HG03095 (cell line): ENCODE data around the gene EFCAB6.

Experiments used
- ATAC-seq: cut with Tn5 transposase; IDR thresholded peaks from one replicate; pipeline ENCODE4 v1.9.1; 2021; ENCODE audit warnings: moderate library complexity; ENCODE audit not compliant: unreplicated experiment

The EFCAB6 gene

GRCh38 chr22:43488031-43488866, 323.9 kb downstream of the EFCAB6 start:
- ATAC-seq = no peak

- no peak for ATAC-seq
Observed at GRCh38 chr22:43487311-43488030, 324.6 kb downstream of the EFCAB6 start.

DNA sequence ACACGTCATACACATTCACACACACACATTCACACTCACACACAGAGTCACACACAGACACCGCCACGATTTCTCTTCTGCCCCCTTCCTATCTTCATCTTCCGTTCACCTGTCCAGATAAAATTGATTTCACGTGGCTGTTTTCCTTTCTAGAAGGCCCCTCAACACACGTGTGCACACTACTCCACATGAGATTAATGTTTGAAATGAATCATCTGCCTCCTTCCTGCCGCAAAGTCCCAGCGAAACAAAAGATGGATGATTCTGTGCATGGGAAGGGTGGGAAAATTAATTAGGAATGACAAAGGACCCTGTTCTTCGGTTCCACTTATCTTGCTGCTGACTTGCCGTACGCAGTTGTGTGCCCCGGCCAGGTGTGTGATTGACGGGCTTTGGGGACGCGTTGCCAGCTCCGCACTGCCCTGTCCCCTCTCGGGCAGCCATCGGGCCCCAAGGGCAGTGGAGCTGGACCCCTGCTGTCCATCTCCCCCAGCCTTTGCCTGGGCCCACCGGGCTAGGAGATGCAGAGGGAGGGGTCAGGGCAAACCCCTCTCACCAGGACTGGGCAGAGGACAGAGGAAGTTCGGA, 326.5 kb downstream of the EFCAB6 start:
- ATAC-seq = no peak

DNA sequence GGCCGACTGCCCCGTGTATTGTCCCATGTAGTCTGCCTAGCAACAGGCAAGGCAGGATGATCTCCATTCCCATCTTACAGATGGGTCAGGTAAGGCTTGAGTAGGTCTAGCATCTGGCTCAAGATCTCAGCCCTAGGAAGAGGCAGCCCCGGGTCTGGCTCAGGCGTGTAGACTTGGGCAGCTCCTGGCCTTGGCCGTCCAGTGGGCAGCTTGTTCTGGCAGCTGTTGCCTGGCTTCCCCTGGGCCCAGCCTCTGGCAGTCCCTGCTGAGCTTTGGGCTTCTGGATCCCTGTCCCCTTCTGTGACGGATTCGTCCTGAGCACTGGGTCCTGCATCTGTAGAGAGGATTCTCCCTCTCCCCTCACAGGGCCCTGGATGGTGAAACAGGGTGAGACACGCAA, 327.9 kb downstream of the EFCAB6 start:
- no peak for ATAC-seq

DNA sequence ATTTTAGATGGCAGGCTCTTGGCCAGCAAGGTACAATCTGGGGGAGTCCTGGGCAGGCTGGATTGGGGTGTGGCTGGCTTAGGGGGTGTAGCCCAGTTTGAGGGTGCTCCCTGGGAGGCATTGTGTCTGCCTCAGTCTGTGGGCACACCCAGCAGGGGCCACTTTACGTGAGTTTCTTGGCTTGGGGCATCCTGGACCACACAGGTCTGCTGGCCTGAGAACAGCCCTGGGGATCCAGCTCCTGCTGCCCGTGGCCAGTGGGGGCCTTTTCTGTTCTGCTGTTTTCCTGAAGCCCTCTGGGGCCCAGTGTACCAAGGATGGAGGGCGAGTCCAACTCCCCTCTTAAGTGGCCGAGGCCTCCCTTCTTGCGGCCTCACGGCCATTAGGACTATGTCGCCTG, 328.4 kb downstream of the EFCAB6 start:
- ATAC-seq = no peak

GRCh38 chr22:43483266-43483665, 328.8 kb downstream of the EFCAB6 start:
- no peak for ATAC-seq

GRCh38 chr22:43482318-43482625, 329.8 kb downstream of the EFCAB6 start:
- ATAC-seq = no peak

DNA sequence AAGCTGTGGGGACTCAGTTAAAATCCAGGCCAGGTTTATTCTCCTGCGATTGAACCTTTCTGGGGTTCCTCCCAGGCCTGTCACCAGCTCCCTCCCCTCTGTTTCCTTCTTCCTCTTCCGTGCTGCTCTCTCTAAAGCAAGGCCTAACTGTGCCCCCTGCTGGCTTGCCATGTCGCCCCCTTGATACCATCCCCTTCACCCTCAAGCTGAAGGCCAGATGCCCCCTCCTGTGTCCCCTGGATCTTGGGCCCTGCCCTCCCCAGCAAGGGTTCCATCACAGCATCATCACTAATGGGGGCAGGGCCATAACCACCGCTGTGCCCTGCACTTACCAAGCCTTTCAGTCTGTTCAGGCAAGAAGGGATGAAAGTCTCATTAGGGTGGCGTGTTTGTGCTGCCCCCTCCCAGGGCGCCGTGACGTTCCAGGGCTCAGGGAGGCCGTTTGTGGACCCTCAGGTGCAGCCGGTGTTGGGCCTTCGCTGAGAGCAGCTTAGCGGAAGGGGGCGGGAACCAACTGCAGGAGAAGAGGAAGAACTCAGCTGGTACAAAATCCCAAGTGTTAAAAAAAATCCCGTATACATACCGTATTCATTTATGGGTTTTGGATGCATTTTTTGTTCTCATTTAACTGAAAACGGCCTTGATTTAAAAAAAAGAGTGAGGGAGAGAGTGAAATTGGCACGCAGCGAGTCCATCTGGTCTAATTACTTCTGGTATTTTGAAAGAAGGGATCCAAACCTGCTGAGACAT, 330.4 kb downstream of the EFCAB6 start:
- no peak for ATAC-seq

DNA sequence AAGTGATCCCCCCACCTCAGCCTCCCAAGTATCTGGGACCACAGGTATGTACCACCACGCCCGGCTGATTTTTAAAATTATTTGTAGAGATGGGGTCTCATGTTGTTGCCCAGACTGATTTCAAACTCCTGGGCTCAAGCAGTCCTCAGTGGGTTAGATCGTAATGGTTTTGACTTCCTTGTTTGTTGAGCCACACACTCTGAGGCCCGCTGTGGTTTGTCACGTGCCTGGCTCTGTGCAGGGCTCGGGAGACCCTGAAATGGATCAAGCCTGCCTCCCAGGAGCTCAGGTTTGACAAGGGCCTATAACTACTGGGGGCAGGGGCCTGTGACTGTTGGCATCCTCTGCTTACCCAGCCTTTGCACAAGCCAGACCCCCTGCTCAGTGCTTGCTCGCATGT, 332.1 kb downstream of the EFCAB6 start:
- ATAC-seq = no peak

DNA sequence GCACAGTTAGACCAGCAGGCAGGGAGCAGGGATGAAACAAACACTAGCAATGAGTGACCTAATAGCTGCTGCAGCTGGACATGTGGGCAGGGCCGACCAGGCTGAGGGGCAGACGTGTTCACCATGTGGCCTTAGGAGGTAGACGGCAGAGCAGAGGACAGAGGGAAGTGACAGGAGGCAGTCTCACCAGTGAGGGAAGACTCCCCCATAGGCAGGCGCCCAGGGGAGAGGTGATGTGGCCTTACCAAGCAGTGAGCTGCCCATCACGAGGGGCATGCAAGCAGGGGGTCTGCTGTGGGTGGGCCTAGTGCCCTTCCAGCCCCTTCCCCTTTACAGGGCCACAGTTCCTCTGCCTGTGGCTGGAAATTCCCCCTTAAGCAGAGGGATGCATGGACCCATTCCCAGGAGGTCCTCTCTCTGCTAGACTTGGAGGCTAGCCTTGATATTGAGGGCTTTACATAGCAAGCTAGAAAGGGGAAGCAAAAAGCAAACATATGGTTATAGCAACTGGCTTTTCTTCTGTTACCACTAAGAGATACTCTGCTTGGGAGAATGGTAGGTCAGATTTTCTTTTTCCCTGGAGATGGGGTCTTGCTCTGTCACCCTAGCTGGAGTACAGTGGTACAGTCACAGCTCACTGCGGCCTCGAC, 332.7 kb downstream of the EFCAB6 start:
- ATAC-seq = no peak
